NCI-H1105 treated with DMSO at 0.1 percent for 48 hours (cell line): Measurements from ENCODE around the gene GLIPR1.
"Not testable (repeated sequence)": the region's sequence is repeated elsewhere in the genome, so short reads cannot be mapped to it uniquely, and the experiment has no call there.

Source experiments
- DNase-seq: peaks from one replicate; lab custom pipeline; 2025; lab: John Stamatoyannopoulos, UW

Gene GLIPR1

DNA sequence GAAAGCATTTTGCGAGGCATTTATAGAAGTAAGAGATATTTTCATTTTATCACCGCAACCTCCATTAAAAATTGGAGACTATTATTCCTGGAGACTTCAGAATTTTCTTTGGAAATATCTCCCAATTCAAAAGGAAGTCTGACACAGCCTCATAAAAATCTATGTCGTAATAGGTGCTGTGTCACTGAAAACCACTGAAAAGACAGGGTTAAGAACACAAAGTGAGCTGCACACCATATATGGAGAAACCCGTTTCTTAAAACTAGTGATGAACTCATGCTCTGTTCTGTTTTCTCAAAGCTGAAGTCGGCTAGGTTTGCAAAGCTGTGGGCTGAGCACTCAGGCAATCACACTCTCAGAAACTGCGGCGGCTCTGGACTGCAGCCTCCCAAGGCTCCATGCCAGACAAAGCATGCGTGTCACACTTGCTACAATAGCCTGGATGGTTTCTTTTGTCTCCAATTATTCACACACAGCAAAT is at the start of gene GLIPR1:
Gene GLIPR1 (plus strand): TSS at position 287 of the 481 bp plus-strand sequence. CDS start 126 bp downstream, at position 413.
- no peak for DNase-seq

DNA sequence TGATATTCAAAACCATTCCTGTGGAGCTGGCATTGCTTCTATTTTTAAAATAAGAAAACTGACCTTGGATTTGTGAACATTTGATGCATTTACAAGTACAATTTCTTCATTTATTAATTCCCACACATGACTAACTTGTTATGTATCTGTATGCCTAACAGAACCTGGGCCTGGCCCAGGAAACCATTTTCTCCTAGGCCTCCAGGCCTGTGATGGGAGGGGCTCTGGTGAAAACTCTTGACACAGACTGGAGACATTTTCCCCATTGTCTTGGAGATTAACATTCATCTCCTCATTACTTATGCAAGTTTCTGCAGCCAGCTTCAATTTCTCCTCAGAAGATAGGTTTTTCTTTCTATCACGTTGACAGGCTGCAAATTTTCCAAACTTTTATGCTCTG is 47.6 kb upstream of the GLIPR1 start:
- DNase-seq = no peak

DNA sequence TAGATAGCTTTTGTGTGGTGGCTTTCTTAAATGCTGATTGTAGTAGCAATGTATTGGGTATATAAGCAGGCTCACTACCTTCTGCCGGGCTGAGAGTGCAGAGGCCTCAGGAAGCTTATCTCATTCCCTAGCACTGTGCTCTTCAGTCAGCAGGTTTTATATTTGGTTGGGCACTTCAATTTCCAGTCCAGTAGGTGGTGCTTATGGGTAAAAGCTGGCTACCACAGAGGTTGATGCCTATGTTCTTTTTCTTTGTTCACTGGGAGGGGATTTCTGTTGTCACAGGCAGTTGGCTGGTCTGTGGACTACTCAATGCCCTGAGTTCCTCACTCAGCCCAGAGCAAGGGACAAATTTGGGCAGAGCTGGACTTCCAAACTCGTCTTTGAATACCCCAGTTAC is 43.0 kb upstream of the GLIPR1 start:
- no peak for DNase-seq

DNA sequence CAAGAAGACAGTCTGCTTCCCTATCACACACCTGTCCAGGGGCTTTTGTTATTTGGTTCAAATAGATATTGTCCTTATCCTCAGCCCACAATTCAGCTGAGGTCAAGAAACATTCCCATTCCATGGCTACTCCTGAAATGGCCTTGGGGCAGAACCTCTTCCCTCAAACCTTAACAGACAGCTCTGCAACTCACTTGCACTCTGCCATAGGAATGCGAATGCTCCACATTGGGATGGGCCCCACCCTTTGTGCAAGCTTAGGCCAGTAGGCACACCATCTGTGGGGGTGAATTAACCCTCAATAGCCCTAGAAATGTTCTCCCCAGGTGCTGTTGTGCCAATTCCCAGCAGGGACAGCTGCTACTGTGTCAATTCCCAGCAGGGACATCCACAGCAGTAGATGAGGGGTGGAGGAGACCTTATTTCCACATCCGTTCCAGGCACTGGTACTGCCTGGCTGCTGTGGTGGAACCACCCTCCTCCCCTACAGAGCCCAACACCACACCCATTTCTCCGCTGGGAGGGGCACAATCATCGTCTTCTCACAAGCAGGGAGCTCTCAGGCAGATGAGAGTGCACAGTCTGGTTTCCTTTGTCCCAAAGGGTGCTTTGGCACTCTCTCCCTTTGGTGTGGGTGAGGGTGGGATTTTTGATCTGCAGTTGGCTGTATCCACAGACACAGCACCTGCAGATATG is 42.3 kb upstream of the GLIPR1 start:
- no peak for DNase-seq

DNA sequence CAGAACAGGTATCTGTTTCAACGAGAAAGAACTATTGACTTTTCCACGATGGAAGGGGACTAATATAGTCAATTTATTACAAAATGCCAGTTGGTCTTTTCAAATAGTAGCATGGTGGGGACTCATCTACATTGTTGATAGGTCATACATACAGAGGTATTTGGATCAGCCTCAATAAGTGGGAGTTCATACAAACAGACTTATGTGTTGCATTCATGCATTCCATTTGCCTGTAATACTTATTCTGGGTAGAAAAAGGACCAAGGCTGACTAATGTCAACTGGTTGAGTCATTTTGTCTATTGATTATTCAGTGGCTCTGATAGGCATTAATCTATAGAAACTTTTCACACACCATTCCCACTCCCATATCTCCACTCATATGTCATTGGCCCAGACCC is 41.5 kb upstream of the GLIPR1 start:
- no peak for DNase-seq

DNA sequence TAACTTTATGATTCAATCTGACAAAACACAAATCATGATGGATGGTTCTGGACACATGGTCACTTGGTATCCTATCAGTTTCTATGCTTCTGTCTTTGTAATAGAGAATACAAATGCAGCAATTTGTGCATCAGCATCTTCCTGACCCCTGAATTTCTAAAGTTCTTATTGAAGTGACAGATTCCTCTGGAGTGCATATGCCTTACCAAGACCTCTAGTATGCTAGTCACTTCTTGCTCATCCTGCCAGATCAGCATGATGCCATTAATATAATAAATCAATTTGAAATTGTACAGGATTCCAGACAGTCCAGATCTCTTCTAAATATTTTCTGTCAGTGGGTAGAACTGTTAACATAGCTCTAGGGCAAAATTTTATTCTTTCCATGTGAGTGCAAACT is 40.6 kb upstream of the GLIPR1 start:
- DNase-seq = no peak

DNA sequence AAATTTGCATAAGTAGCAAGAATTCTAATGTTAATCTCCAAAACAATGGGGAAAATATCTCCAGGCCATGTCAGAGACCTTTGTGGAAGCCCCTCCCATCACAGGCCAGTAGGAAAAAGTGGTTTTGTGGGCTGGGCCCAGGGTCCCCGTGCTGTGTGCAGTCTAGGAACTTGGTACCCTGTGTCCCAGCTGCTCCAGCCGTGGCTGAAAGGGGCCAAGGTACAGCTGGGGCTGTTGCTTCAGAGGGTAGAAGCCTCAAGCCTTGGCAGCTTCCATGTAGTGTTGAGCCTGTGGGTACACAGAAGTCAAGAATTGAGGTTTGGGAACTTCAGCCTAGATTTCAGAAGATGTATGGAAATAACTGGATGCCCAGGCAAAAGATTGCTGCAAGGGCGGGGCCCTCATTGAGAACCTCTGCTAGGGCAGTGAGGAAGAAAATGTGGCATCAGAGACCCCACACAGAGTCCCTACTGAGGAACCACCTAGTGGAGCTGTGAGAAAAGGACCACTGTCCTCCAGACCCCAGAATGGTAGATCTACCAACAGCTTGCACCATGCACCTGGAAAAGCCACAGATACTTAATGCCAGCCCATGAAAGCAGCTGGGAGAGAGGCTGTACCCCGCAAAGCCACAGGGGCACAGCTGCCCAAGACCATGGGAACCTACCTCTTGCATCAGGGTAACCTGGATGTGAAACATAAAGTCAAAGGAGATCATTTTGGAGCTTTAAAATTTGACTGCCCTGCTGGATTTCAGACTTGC is 38.7 kb upstream of the GLIPR1 start:
- DNase-seq = not testable (repeated sequence)

DNA sequence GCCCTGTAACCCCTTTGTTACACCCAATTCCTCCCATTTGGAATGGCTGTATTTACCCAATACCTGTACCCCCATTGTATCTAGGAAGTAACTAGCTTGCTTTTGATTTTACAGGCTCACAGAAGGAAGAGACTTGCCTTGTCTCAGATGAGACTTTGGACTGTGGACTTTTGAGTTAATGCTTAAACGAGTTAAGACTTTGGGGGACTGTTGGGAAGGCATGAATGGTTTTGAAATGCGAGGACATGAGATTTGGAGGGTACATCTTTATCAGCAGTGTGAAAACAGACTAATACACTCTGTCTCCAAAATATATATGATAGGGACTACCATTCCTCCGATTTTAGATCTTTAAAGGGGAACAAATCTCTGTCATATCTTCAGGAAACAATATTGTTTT is 38.1 kb upstream of the GLIPR1 start:
- not testable (repeated sequence) for DNase-seq

DNA sequence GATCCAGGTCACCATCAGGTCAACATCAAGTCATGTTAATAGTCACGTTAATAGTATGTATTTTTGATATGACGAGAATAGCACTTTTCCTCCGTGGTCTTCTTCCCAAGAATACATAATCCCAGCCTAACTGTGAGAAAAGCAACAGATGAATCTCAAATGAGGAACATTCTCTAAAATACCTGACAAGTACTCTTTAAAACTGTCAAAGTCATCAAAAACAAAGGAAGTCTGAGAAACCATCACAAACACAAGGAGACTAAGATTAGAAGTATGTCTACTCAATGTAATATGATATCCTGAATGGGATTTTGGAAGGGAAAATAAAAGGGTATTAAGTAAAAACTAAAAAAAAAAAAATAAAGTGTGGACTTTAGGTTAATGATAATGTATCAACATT is 36.8 kb upstream of the GLIPR1 start:
- no peak for DNase-seq

DNA sequence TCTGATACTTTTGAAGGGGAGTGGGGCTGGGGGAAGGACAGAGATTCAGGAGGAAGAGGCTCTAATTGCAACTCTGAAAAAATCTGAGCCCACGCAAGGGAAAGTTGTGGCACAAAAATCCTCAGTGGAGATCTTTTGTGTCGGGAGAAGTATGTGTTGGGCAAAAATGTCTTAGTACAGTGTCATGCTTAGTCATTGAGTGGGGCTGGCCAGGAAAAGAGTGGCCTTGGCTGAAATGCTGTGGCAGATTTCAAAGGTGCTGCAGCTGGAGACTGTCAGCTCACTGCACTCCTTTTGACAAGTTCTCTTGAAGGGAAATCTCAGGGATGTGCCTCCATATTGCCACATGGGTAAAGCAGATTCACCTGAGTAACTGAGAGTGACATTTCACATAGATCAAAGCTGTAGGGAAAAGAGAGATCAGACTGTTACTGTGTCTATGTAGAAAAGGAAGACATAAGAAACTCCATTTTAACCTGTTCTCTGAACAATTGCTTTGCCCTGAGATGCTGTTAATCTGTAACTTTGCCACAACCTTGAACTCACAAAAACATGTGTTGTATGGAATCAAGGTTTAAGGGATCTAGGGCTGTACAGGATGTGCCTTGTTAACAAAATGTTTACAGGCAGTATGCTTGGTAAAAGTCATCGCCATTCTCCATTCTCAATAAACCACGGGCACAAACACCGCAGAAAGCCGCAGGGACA is 36.0 kb upstream of the GLIPR1 start:
- DNase-seq = no peak

DNA sequence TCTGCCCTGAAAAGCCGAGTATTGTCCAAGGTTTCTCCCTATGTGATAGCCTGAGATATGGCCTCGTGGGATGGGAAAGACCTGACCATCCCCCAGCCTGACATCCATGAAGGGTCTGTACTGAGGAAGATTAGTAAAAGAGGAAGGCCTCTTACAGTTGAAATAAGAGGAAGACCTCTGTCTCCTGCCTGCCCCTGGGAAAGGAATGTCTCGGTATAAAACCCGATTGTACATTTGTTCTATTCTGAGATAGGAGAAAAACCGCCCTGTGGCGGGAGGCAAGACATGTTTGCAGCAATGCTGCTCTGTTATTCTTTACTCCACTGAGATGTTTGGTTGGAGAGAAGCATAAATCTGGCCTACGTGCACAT is 35.4 kb upstream of the GLIPR1 start:
- DNase-seq = not testable (repeated sequence)

DNA sequence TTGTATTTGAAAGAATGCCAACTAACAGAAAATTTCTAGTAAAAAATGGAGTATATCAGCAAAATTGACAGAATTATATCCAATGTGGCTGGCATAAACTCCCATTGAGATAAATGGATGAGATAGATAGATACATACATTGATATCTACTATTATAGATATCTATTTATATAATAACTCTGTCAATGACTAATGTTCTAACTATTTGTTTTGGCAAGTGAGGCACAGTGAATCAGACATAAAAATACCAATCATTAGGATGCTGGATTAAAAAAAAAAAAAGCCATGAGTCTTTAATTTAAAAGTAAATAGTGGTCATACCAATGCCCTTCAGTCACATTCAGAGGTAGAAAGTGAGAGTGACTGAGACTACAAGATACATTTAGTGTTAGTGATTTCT is 33.7 kb upstream of the GLIPR1 start:
- DNase-seq = no peak

DNA sequence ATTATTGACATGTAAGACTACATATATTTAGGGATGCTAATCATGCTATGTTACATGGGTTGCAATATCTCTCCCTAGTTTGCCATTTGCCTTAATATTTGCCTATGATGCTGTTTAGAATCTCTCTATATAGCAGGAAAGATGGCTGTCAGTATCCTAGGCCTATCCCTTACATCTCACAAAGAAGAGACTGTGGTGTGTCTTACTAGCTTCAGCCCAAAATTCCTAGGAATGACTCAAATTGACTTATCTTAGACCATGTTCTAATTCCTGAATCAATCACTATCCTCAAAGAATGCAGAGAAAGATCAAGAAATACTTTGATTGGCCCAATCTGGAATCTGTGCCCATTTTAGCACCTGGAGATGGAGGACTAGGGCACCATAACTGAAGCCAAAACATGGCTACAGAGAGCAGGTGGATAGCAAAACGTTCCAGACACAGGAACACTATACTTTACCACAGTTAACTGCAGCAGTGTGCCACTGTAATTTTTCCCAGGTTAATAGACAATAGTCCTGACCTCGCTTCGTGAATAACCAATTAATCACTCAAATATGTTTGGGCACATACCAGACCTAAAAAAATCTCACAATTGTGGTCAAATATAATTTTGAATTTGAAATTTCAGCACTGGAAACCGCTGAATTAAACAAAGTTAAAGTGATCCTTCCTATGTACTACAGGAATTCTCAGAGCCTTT is 32.7 kb upstream of the GLIPR1 start:
- DNase-seq = no peak

DNA sequence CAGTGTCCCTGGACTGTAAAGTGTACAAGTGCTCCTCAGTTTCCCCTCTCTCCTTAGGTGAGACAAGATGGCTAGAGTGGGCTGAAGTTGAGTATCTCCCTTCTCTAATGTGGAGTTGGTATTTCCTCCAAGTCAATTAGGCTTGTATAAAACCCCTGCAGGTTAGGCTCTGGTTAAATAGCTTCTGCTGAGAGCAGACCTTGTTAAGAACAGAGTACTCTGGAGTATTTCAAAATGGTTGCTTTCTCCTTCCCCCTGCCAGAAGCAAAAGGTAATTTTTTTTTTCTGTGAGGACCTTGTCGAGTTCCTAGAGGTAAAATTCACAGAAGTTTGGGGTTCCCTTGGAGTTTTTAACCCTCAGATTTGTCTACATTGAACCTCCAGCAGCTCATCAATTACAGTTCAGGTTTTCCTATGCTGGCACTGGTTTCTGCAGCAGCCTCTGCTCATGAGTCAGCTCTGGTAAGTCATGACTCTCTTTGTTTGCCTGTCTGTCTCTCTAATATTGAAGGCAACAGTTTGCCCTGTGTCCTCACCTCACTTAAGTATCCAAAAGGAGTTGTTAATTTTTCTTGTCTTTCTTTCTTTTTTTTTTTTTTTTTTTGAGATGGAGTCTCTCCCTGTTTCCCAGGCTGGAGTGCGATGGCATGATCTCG is 27.8 kb upstream of the GLIPR1 start:
- no peak for DNase-seq

DNA sequence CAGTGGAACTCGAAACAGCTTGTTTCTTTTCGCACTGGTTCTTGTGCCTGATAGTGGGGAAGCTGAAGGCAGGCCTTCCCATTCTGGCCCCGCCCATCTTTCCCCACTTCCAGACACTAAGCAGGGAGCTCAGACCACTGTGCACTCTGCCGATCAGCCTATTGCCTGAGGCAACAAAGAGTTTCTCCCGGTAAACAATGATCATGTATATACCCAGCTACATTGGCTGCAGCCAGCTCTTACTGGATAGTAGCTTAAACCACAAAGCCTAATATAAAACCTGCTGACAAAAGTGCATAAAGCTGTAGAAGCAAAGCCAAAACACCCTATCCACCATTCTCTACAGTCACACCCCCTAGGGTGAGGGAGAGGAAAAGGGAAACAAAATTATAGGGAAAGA is 24.7 kb upstream of the GLIPR1 start:
- no peak for DNase-seq

DNA sequence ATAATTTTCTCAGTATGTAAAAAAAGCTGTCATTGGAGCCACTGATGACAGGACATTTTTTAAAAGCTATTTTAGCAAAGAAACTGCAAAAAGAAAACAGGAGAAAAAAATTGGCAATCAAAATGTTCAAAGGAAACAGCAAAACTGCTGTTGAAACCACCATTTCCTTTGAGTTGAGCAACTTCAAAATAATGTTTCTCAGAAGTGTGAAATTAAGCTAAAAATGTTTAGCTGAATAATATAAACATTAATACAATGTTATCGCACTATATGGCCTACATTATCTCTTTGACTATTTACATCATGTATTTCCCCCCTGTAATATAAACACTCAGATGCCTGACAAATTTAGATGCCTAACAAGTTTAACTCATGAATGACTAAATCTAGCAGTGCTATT is 23.4 kb upstream of the GLIPR1 start:
- DNase-seq = no peak

DNA sequence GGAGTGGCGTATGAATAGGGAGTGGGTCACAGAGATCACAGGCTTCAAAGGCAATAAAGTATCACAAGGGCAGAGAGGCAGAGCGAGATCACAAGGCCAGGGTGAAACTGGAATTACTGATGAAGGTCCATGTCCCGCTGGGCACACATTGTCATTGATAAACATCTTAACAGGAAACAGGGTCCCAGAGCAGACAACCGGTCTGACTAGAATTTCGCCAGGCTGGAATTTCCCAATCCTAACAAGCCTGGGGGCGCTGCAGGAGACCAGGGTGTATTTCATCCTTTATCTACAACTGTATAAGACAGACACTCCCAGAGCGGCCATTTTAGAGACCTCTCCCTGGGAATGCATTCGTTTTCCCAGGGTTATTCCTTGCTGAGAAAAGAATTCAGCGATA is 22.7 kb upstream of the GLIPR1 start:
- not testable (repeated sequence) for DNase-seq

DNA sequence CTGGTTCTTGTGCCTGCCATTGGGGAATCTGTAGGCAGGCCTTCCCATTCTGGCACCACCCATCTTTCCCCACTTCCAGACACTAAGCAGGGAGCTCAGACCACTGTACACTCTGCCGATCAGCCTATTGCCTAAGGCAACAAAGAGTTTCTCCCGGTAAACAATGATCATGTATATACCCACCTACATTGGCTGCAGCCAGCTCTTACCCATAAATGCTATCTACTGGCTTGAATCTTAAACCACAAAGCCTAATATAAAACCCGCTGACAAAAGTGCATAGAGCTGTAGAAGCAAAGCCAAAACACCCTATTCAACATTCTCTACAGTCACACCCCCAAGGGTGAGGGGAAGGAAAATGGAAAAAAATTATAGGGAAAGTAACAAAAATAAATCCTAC is 20.8 kb upstream of the GLIPR1 start:
- no peak for DNase-seq

DNA sequence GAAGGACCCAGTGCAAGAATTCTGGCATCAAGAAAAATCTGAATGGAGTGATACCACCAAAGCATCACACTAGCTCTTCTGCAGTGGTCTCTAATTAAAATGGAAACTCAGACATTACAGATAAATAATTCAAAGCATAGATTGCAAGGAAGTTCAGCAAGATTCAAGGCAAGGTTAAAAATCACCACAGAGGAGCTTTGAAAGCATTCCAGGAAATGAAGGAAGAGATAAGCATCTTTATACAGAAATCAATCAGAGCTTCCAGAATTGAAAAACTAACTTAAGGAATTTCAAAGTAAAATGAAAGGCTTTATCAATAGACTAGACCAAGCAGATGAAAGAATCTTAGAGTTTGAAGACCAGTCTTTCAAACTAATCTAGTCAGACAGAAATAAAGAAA is 20.4 kb upstream of the GLIPR1 start:
- no peak for DNase-seq

DNA sequence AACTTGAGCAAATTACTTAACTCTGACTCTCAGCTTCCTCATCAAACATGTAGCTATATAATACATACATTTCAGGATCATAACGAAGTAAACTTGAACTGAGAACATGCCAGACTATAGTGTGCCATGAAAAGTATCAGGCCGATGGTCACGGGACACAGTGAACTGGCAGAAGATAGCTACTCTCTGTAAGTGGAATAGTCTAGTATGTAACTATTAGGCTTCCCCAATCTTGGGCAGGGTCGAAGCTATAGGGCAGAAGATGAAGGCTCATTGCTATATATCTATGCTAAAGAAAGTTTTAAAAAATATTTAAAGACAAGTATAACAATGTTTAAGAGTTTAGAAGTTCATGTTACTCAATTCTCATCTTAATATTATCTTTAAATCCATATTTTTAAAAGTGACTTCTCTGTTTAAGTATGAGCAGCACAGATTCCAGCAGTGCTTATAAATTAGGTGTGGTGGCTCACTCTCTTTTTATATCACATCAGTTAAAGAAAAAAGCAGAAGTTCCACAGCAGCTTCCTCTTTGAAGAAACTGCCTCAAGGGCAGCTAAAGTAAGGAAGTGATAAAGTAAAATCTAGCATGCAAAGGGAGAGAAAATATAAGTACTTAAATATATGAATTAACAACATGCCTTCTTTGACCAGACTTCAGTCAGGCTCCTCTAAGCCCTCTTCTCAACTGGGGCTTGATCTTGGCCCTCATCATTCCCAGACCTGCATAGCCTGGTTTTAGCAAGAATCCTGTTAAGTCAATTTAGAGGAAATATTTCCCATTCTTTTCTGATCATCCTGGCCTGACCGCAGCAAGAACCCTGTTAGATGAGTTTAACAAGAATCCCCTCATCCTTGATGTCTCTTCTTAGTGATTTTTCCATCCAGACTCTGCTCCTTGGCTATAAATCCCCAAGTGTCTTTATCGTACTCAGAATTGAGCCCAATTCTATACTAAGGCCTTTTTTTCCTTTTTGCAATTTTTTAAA is 8.4 kb upstream of the GLIPR1 start:
- no peak for DNase-seq

DNA sequence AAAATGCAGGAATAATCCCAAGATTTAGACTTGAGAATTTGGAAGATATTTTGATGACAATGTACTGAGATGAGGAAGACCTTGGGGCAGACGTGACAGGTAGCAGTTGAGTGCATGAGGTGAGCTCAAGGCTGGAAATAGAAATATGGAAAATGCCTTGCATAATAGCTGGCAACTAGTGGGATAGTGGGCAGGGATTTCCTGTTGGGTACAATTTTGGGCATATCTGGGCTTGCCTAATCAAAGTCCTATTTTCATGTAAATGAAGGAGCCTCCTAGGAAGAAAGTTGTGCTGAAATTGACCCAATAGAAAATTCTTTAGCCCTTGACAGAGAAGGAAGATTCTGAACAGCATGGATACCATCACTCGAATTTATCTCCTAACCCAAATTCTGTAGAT is 6.4 kb upstream of the GLIPR1 start:
- no peak for DNase-seq
